ENCODE data around the gene HCK. TPM values are rescaled to one million over a fixed set of nuclear protein-coding genes. Genes with fewer than 3 reads are reported as not detected.

Gene HCK
- polyA plus RNA-seq, 1 of the 3 experiments (the other 2 are of a cell fraction) = not detected

DNA sequence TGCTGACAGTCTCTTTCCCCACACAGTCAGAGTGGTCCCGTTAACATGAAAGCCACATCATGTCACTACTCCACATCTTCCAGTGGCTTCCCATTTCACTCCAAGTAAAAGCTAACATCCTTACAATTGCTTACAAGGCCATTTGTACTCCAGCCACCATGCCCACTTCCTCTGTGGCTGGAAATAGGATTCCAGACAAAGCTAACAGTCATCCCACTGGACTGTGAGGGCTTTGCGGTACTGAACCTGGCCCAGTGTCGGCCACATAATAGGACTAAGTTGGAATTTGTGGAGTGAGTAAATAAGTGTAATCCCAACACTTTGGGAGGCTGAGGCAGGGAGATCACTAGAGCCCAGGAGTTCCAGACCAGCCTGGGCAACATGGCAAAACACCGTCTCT, 31.0 kb upstream of the HCK start (continued):
- TF ChIP-seq, protein P1, sequence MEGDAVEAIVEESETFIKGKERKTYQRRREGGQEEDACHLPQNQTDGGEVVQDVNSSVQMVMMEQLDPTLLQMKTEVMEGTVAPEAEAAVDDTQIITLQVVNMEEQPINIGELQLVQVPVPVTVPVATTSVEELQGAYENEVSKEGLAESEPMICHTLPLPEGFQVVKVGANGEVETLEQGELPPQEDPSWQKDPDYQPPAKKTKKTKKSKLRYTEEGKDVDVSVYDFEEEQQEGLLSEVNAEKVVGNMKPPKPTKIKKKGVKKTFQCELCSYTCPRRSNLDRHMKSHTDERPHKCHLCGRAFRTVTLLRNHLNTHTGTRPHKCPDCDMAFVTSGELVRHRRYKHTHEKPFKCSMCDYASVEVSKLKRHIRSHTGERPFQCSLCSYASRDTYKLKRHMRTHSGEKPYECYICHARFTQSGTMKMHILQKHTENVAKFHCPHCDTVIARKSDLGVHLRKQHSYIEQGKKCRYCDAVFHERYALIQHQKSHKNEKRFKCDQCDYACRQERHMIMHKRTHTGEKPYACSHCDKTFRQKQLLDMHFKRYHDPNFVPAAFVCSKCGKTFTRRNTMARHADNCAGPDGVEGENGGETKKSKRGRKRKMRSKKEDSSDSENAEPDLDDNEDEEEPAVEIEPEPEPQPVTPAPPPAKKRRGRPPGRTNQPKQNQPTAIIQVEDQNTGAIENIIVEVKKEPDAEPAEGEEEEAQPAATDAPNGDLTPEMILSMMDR (IDR thresholded peaks at IDR 0.05) = no peak
- TF ChIP-seq GATA2 (CRISPR knock-in tag; IDR thresholded peaks at IDR 0.05) (no peak), ELF1 (IDR thresholded peaks at IDR 0.05) (no peak), IRF3 (IDR thresholded peaks at IDR 0.05; ENCODE audit: low read depth, low read length) (no peak), MXI1 (IDR thresholded peaks at IDR 0.05; ENCODE audit: low read depth, low read length) (no peak), USF2 (IDR thresholded peaks at IDR 0.05; ENCODE audit: borderline replicate concordance, low read depth, low read length) (no peak)

DNA sequence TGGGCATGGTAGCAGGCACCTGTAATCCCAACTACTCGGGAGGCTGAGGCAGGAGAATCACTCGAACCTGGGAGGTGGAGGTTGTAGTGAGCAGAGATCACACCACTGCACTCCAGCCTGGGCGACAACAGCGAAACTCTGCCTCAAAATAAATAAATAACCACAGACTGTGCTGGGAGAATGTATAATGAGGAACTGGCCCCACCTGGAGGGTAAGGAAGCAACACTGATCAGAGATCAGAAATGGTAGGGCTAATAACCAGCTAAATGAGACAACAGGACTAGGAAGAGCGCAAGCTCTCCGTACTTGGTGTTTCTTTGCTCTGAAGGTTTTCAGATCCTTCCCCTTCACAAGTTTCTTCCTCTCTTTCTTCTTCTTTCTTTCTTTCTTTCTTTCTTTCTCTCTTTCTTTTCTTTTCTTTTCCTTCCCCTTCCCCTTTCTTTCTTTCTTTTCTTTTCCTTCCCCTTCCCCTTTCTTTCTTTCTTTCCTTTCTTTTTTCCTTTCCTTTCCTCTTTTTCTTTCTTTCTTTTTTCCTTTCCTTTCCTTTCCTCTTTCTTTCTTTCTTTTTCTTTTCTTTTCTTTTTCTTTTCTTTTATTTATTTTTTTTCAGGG, 27.3 kb upstream of the HCK start:
- no peak overlapping the region for H2AFZ ChIP-seq (ENCODE audit: low read depth)
- no peak overlapping the region for H3K4me2 ChIP-seq
- TF ChIP-seq POLR2AphosphoS5 (IDR thresholded peaks at IDR 0.05; ENCODE audit: low read depth, low read length) (no peak), RXRA (IDR thresholded peaks at IDR 0.05; ENCODE audit: borderline replicate concordance, low read depth) (no peak), NRF1 (IDR thresholded peaks at IDR 0.05; ENCODE audit: low read depth, low read length) (no peak), GATA2 (CRISPR knock-in tag; IDR thresholded peaks at IDR 0.05) (no peak), FOXM1 (IDR thresholded peaks at IDR 0.05; ENCODE audit: low read depth) (no peak)
- no peaks in the 10 kb centered on the region for H3K79me2 ChIP-seq (ENCODE audit: insufficient read depth)
- H3K4me1 ChIP-seq (ENCODE audit: control insufficient read depth in 1 of 2, insufficient read depth in 2 of 2, low read depth in 1 of 2, low read length in 1 of 2) = peaks cover 0 to 6% of the 10 kb centered on the region in 2 experiments; a peak in 1 of 4 replicates
- H3K27ac ChIP-seq (ENCODE audit: low read depth in 2 of 2, low read length in 1 of 2) = no peak overlapping the region
- ChIA-PET CTCF (interaction anchor here (1.6 to 2.6 kb wide), 3 partner anchors 172 to 202 kb away, joined by 3 to 11 read pairs (median 10); no protein-coding TSS in a partner anchor), POLR2A (no interaction called here)
- no peaks in the 10 kb centered on the region for H3F3A ChIP-seq (replicated peaks; ENCODE audit: insufficient read depth)
- H3K4me3 ChIP-seq (ENCODE audit: low read depth in 2 of 2, low read length in 1 of 2) = no peak overlapping the region
- 58% methylated on average over 6 of the region's 6 CpGs for WGBS (ENCODE audit: low lambda C conversion rate)
- H3K9ac ChIP-seq = no peak overlapping the region
- H3K9me2 ChIP-seq = no peaks in the 10 kb centered on the region
- no peak for DNase-seq
- peaks cover 35% of the 10 kb centered on the region for H3K27me3 ChIP-seq (ENCODE audit: insufficient read depth)
- no peaks in the 10 kb centered on the region for H3K9me3 ChIP-seq
- H3K36me3 ChIP-seq (replicated peaks in 1 of 2; ENCODE audit: control insufficient read depth in 1 of 2, insufficient read depth in 2 of 2, low read length in 1 of 2) = no peaks in the 10 kb centered on the region
- H4K20me1 ChIP-seq (ENCODE audit: insufficient read depth) = no peaks in the 10 kb centered on the region

DNA sequence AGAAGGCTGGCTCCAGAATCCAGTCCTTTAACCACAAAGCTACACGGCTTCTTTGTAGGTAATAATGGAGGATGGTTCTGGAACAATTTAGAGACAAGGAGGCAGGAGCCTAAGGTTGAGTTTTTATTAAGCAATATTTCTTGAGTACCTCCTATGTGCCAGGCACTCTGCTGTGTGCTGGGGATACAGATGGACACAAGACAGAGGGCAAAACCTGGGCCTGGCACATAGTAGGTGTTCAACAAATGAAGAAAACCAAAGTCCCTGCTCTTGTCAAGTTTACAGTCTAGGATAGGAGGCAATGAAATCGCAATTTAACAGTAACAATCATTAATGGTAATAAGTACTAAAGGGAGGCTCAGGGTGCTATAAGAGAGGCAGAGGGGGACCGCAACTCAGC, 24.4 kb upstream of the HCK start:
- WGBS (ENCODE audit: low lambda C conversion rate) = 60% methylated on average over 3 of the region's 3 CpGs
- Histone ChIP-seq H3K9me3 (no peaks in the 10 kb centered on the region), H2AFZ (ENCODE audit: low read depth) (no peak overlapping the region), H4K20me1 (ENCODE audit: insufficient read depth) (no peaks in the 10 kb centered on the region), H3K36me3 (replicated peaks in 1 of 2; ENCODE audit: control insufficient read depth in 1 of 2, insufficient read depth in 2 of 2, low read length in 1 of 2) (no peaks in the 10 kb centered on the region), H3K4me3 (ENCODE audit: low read depth in 2 of 2, low read length in 1 of 2) (no peak overlapping the region), H3K9me2 (no peaks in the 10 kb centered on the region), H3K27me3 (ENCODE audit: insufficient read depth) (peaks cover 24% of the 10 kb centered on the region; the same call in 1 of the 2 replicates), H3F3A (replicated peaks; ENCODE audit: insufficient read depth) (no peaks in the 10 kb centered on the region), H3K4me2 (no peak overlapping the region), H3K27ac (ENCODE audit: low read depth in 2 of 2, low read length in 1 of 2) (no peak overlapping the region), H3K4me1 (ENCODE audit: control insufficient read depth in 1 of 2, insufficient read depth in 2 of 2, low read depth in 1 of 2, low read length in 1 of 2) (peaks cover 0 to 7% of the 10 kb centered on the region in 2 experiments; a peak in 1 of 4 replicates), H3K9ac (no peak overlapping the region), H3K79me2 (ENCODE audit: insufficient read depth) (no peaks in the 10 kb centered on the region)
- no peak for DNase-seq
- ChIA-PET POLR2A (no interaction called here), CTCF (interaction anchor here (5.0 to 9.8 kb wide), 2 partner anchors 64 to 174 kb away, joined by 28 to 170 read pairs; no protein-coding TSS in a partner anchor)
- TF ChIP-seq JUND (IDR thresholded peaks at IDR 0.05) (no peak), NFIC (IDR thresholded peaks at IDR 0.05; ENCODE audit: borderline replicate concordance) (no peak), GATA2 (CRISPR knock-in tag; IDR thresholded peaks at IDR 0.05) (no peak), RCOR1 (IDR thresholded peaks at IDR 0.05; ENCODE audit: low read length) (no peak), RFX5 (IDR thresholded peaks at IDR 0.05; ENCODE audit: low read length) (no peak), EP300 (IDR thresholded peaks at IDR 0.05; ENCODE audit: borderline replicate concordance in 1 of 2, low read depth in 1 of 2, low read length in 1 of 2) (no peak), SMC3 (IDR thresholded peaks at IDR 0.05; ENCODE audit: low read depth, low read length) (no peak), RAD21 (IDR thresholded peaks at IDR 0.05; ENCODE audit: low read length) (no peak)
- TF ChIP-seq, protein P1 (IDR thresholded peaks at IDR 0.05) = no peak

Data from SK-N-SH (cell line).